Measurements from ENCODE around the gene PRKAG2.

Gene PRKAG2

GRCh38 chr7:151876899-151877777 lies at the start of gene PRKAG2:
Gene PRKAG2 (minus strand): TSS chr7:151877115. CDS start chr7:151876620, 495 bp downstream.
- POLR2A ChIA-PET: no interaction called here
- TF ChIP-seq, protein P1, sequence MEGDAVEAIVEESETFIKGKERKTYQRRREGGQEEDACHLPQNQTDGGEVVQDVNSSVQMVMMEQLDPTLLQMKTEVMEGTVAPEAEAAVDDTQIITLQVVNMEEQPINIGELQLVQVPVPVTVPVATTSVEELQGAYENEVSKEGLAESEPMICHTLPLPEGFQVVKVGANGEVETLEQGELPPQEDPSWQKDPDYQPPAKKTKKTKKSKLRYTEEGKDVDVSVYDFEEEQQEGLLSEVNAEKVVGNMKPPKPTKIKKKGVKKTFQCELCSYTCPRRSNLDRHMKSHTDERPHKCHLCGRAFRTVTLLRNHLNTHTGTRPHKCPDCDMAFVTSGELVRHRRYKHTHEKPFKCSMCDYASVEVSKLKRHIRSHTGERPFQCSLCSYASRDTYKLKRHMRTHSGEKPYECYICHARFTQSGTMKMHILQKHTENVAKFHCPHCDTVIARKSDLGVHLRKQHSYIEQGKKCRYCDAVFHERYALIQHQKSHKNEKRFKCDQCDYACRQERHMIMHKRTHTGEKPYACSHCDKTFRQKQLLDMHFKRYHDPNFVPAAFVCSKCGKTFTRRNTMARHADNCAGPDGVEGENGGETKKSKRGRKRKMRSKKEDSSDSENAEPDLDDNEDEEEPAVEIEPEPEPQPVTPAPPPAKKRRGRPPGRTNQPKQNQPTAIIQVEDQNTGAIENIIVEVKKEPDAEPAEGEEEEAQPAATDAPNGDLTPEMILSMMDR (IDR thresholded peaks at IDR 0.05; ENCODE audit: control extremely low read depth, extremely low read depth, low read depth, missing control alignments): peak; percentile 14

DNA sequence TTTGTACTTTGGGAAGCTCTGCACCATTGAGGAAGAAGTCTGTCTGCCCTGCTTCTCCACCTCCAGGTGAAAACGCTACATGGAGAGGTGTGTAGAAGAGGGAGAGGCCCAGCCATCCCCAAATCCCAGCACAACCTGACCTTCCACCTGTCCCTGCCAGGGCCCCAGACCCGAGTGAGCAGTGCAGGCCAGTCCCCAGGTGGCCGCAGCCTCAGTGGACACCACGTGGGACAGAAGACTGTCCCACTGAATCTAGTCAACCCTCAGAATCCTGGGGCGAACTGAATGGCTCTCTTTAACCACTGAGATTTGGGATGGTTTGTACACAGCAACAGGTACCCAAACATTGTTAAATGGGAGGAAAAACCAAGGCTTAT lies 49.4 kb upstream of the PRKAG2 start:
- CTCF ChIA-PET: interaction anchor here (1.1 to 2.3 kb wide), 3 partner anchors 30 to 167 kb away, joined by 3 to 6 read pairs (median 3); partner anchors contain the start of gene GALNTL5
- POLR2A ChIA-PET: no interaction called here
- DNase-seq (ENCODE audit: extremely low spot score): no peak
- TF ChIP-seq, protein P1 (IDR thresholded peaks at IDR 0.05; ENCODE audit: control extremely low read depth, extremely low read depth, low read depth, missing control alignments): no peak

More at GRCh38 chr7:151876899-151877777, at the start of gene PRKAG2:
- CTCF ChIA-PET: no interaction called here
- DNase-seq (ENCODE audit: extremely low spot score): peak; percentile 67

- CTCF ChIA-PET: interaction anchor here (1.0 to 2.3 kb wide), 4 partner anchors 13 to 167 kb away, joined by 3 to 6 read pairs (median 3); partner anchors contain the start of gene GALNTL5
- TF ChIP-seq, protein P1 (IDR thresholded peaks at IDR 0.05; ENCODE audit: control extremely low read depth, extremely low read depth, low read depth, missing control alignments): no peak
- POLR2A ChIA-PET: no interaction called here
- DNase-seq (ENCODE audit: extremely low spot score): peak; percentile 33
Measured at GRCh38 chr7:151925446-151926335, 48.8 kb upstream of the PRKAG2 start.

GRCh38 chr7:151924508-151924907 lies 47.6 kb upstream of the PRKAG2 start:
- DNase-seq (ENCODE audit: extremely low spot score): no peak
- ChIA-PET CTCF (interaction anchor here (1.0 to 1.1 kb wide), 2 partner anchors 9 to 22 kb away, joined by 3 read pairs; no protein-coding TSS in a partner anchor), POLR2A (no interaction called here)
- TF ChIP-seq, protein P1 (IDR thresholded peaks at IDR 0.05; ENCODE audit: control extremely low read depth, extremely low read depth, low read depth, missing control alignments): no peak

DNA sequence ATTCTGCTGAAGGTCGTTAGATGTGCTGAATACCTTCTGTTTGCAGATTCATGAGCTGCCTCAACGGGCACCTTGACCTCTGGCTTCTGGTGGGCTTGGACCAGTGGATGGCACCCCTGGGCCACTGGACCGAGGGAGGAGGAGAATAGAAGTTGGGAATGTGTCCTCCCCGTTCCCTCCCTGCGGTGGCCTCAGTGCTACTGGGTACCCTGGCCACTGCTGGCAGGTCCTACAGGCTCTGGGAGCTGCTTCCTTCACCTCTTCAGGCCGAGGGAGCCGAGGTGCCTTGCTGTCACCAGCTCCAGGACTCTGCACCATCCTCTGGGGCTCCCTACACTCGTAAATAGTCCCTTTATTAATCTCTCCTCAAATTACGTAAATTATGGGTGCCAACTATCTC lies 47.1 kb upstream of the PRKAG2 start:
- ChIA-PET CTCF (interaction anchor here (0.9 to 1.1 kb wide), 3 partner anchors 8 to 22 kb away, joined by 3 to 4 read pairs (median 3); no protein-coding TSS in a partner anchor), POLR2A (no interaction called here)
- DNase-seq (ENCODE audit: extremely low spot score): no peak
- TF ChIP-seq, protein P1 (IDR thresholded peaks at IDR 0.05; ENCODE audit: control extremely low read depth, extremely low read depth, low read depth, missing control alignments): no peak
